Left hindlimb (tissue), 1 donor: ENCODE measurements around the gene SHC1.

Experiments
- DNase-seq: peaks from one replicate; pipeline ENCODE4 v3.0.0-alpha.2; 2018

Gene SHC1

GRCh38 chr1:154970631-154971340 lies at the start of gene SHC1:
SHC1 (minus strand) TSS chr1:154970747; CDS start chr1:154970526, 221 bp downstream.
- DNase-seq = peak; percentile 96

DNA sequence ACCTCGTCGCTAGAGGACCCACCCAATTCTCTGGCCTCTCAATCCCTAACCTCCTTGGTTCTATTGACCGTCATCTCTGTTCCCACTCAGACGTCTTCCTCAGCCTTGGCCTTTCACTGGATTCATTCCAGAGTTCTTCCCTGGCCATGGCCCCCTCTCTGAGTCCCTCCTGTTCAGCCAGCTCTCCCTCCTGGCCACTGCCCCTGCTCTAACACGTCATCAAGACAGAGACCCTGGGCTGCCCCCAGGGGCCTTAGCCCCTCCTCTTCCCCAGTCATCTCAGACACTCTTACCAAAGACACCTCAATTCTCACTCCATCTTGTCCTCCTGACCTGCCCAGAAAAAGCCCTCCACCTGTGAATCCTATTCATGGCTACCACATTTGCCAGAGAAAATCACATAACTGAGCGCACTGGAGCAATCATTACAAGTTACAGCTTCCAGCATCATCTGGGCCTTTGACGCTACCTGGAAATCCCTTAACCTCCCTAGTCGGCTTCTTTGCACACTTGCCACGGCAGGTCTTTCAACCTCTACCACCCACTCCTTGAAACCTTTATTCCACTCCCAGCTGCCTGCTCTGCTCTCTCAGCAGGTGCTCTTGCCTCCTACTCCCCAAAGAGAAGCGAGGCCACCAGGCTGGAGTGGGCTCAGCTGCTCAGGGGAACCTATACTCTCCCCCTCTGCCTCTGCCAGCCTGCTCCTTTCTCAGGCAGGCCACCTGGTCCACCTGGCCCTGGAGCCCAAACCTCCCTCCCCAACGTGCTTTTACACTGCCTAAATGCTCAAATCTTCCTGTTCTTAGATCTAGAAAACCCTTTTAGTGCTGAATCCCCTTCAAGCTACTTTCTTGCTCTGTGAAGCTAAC lies 49.1 kb upstream of the SHC1 start:
- DNase-seq = no peak

DNA sequence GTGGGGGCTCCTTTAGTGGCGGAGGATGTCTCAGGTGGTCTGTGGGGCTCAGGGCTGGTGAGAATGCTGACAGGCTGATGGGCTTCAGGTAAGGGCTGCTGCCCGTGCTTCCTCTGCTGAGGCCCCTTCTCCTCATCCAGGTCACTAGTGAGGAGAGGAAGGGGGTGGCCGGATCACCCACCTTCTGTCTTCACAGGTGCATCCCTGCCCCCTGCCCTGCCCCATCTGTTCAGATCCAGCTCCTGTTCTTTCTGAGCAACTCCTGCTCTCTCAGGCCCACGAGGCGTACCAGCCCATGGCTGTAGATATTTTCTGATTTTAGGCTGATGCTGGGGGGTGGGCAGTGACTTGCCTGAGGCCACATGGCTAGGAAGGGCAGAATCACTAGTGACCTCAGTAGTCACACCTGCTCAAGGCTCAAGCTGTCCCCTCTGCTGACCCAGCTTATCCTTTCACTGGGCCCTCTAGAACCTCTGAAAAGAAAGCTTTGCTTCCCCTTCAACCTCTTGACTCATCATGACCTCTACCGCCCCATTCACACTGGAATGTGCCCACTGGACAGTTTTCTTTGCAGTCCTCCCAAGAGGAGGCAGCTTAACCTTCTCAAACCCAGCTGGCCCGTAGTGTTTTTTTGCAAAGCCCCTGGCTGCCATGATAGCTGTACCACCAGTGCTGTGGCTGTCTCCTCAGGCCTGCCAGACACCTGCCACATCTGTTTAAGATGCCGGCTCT lies 48.2 kb upstream of the SHC1 start:
- peak; percentile 22 for DNase-seq

DNA sequence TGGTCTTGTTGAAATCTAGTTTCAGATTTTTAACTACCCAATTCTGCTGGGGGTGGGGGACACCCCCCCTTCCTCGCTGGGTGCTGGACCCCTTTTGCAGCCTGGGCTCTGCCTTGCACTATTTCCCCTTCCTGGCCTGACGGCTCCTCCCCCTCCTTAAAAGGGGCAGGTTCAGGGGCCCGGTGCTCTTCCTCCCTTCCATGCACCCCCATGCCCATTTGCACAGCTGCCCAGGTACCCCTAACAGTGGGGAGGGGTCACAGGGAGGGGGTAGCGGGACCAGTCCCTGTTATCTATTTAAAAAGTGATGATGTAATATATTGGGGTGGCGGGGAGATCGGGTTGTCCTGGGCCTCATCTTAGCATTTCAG lies 47.4 kb upstream of the SHC1 start:
- peak; percentile 32 for DNase-seq

GRCh38 chr1:155017041-155017945 lies 46.7 kb upstream of the SHC1 start:
- peak; percentile 91 for DNase-seq

DNA sequence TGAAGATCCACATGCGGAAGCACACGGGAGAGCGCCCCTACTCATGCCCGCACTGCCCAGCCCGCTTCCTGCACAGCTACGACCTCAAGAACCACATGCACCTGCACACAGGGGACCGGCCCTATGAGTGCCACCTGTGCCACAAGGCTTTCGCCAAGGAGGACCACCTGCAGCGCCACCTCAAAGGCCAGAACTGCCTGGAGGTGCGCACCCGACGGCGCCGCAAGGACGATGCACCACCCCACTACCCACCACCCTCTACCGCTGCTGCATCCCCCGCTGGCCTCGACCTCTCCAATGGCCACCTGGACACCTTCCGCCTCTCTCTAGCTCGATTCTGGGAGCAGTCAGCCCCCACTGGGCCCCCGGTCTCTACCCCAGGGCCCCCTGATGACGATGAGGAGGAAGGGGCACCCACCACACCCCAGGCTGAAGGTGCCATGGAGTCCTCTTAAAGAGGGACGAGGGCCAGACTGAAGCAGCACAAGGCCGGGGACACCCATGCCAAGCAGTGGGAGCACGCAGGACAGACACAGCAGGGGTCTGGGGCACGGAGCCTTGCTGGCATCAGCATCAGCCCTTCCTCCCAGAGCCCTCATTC lies 45.8 kb upstream of the SHC1 start:
- peak; percentile 28 for DNase-seq

DNA sequence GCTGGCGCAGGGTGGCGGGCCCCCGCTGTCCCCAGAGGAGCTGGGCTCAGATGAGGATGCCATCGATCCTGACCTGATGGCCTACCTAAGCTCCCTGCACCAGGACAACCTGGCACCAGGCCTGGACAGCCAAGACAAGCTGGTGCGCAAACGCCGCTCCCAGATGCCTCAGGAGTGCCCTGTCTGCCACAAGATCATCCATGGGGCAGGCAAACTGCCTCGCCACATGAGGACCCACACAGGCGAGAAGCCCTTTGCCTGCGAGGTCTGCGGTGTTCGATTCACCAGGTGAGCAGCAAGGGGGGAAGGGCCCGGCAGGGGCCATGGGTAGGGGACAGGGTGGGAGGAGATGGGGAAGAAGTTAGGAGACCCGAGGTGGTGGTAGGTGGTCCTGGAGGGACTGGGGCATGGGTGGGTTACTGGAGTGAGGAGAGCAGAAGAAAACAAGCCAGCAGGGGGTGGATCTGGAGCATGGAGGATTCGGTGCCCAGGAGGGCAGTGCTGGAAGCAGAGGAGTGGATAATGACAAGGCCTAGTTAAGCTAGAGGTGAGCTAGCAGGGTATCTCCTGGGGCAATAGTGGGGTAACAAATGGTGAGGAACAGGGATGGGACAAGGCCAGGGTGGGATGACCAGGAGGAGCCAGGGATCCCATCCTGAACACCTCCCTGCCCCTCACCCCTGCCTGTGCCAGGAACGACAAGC lies 45.1 kb upstream of the SHC1 start:
- DNase-seq = peak; percentile 21

DNA sequence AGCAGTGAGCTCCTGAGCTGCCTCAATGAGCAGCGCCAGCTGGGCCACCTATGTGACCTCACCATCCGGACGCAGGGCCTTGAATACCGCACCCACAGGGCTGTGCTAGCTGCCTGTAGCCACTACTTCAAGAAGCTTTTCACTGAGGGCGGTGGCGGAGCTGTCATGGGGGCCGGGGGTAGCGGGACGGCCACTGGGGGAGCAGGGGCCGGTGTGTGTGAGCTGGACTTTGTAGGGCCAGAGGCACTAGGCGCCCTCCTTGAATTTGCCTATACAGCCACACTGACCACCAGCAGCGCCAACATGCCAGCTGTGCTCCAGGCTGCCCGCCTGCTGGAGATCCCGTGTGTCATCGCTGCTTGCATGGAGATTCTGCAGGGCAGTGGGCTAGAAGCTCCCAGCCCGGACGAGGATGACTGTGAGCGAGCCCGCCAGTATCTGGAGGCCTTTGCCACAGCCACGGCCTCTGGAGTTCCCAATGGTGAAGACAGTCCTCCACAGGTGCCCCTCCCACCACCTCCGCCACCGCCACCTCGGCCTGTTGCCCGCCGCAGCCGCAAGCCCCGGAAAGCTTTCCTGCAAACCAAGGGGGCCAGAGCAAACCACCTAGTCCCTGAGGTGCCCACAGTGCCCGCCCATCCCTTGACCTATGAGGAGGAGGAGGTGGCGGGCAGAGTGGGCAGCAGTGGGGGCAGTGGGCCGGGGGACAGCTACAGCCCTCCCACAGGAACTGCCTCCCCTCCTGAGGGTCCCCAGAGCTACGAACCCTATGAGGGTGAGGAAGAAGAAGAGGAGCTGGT lies 44.4 kb upstream of the SHC1 start:
- DNase-seq = peak; percentile 27

DNA sequence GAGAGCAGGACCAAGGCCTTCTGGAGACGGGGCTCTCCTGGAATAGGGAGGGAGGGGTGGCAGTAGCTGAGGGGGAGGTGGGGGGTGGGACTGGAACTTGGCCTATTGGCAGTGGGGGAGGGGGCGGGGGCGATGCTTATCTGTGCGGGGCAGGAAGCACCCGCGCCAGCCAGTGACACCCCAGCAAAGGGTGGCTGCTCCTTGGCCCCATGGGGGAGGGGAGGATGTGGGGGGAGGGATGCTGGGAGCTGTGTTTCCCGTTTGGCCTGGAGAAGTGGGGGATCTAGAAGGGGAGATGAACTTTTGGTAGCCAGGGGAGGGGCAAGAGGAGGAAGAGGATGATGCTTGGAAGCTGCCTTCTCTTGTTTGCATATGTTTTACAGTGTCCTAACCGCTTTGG lies 43.1 kb upstream of the SHC1 start:
- no peak for DNase-seq

- DNase-seq = peak; percentile 16
Measured at GRCh38 chr1:155012776-155013602, 42.4 kb upstream of the SHC1 start.

GRCh38 chr1:155012026-155012546 lies 41.5 kb upstream of the SHC1 start:
- peak; percentile 53 for DNase-seq

GRCh38 chr1:155011437-155012025 lies 41.0 kb upstream of the SHC1 start:
- DNase-seq = peak; percentile 25

DNA sequence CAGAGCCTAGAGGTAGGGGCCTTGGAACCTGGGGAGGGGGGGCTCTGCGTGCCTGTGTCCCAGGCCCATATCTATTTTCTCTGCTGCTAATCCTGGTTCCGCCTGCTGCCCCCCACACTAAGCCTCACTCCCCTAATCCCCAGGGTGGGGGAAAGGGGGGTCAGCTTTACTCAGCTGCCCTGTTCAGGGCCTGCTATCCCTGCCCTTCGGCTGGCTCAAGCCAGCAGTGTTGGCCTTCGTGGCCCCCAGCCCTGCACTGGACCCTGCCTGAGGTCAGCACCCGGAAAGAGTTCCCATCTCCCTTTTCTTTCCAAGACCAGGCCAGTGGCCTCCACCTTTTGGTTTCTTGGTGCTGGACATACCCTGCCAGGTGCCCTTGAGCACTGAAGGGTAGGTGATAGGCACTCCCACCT lies 40.5 kb upstream of the SHC1 start:
- peak; percentile 21 for DNase-seq

- peak; percentile 24 for DNase-seq
Measured at GRCh38 chr1:155010211-155010918, 39.8 kb upstream of the SHC1 start.

DNA sequence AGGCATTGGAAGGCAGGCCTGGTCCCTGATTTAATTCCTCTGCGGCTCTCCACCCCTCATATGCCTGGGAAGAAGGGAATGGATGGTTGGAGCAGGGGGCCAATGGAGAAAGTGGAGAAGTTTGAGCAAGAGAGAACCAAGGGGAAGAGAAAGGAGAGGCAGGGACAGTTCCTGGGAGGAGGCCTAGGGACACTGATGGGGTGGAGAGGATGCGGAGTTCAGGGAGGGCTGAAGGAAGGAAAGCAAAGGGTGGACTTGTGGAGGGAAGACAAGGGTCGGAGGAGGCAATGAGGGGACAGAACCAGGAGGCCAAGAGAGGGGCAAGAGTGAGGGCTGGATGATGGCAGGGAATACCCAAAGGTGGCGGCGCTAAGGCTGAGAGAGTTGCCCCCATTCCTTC lies 39.2 kb upstream of the SHC1 start:
- DNase-seq = peak; percentile 4

DNA sequence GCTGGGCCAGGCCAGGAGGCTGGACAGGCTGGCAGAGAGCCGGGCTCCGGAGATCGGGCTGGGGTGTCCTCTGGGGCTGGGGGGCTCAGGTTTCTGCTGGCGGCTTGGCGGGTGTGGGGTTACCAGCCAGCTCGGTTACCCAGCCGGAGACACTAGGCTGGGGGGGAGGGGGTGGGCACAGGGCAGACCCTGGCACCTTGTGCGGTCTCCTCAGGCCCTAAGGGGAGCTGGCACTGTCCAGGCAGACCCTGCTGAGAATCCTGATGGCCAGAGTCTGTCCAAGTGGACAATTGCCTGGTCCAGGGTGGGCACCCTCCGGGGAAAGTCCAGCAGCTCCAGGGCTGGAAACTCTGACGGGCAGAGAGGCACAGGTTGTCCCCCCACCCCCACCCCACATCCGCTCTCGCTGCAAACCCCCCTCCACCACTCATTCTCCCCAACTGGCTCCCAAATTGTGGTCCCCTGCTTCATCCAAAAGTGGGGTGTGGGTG lies 38.7 kb upstream of the SHC1 start:
- peak; percentile 23 for DNase-seq

GRCh38 chr1:155008015-155008941 lies 37.7 kb upstream of the SHC1 start:
- DNase-seq = peak; percentile 38
